Liver (tissue), 9 donors: ENCODE data around the gene RAPGEF1. TPM values are rescaled to one million over a fixed set of nuclear protein-coding genes. Genes with fewer than 3 reads are reported as not detected.

ENCODE experiments used
- DNase-seq: peaks from one replicate; pipeline ENCODE4 v3.0.0-alpha.2; 2017; ENCODE audit warnings: low spot score
- H3K27ac ChIP-seq, 2 donors: one replicate each; pipeline ENCODE4 v1.7.0; 2013; ENCODE audit warnings: inconsistent platforms in 2 of 2, low read length in 2 of 2, control low read depth in 1 of 2, low read depth in 1 of 2, mild to moderate bottlenecking in 1 of 2
- H3K27me3 ChIP-seq, 4 donors: one replicate each; pipeline versions ENCODE4 v1.6.1 to v1.7.0; 2013; ENCODE audit warnings: low read length in 3 of 4, inconsistent platforms in 1 of 4, mild to moderate bottlenecking in 1 of 4, moderate library complexity in 1 of 4; ENCODE audit not compliant: control insufficient read depth in 4 of 4, insufficient read depth in 4 of 4
- H3K36me3 ChIP-seq, 4 donors: one replicate each; pipeline versions ENCODE4 v1.6.1 to v1.7.0; 2013; ENCODE audit warnings: low read length in 3 of 4, mild to moderate bottlenecking in 3 of 4, low read depth in 1 of 4, moderate library complexity in 1 of 4; ENCODE audit not compliant: control insufficient read depth in 4 of 4, insufficient read depth in 3 of 4
- H3K4me1 ChIP-seq, 4 donors: one replicate each; pipeline versions ENCODE4 v1.6.1 to v1.7.0; 2013; ENCODE audit warnings: low read length in 3 of 4, mild to moderate bottlenecking in 3 of 4, moderate library complexity in 1 of 4; ENCODE audit not compliant: control insufficient read depth in 4 of 4, insufficient read depth in 4 of 4
- H3K4me3 ChIP-seq, 3 donors: one replicate each; pipeline versions ENCODE4 v1.6.1 to v1.7.0; 2013; ENCODE audit warnings: low read length in 3 of 3, control low read depth in 1 of 3, low read depth in 1 of 3, mild to moderate bottlenecking in 1 of 3
- H3K9ac ChIP-seq, 2 donors: one replicate each; pipeline ENCODE4 v1.7.0; 2013; ENCODE audit warnings: low read length in 2 of 2, mild to moderate bottlenecking in 2 of 2, moderate library complexity in 2 of 2, control low read depth in 1 of 2, low read depth in 1 of 2
- H3K9me3 ChIP-seq, 4 donors: one replicate each; pipeline versions ENCODE4 v1.6.1 to v1.7.0; 2013; ENCODE audit warnings: low read length in 3 of 4; ENCODE audit not compliant: control insufficient read depth in 4 of 4
- EGR1 ChIP-seq, 2 donors: IDR thresholded peaks; 2 replicates each; pipeline ENCODE4 v1.6.1; 2016 to 2018; ENCODE audit warnings: antibody characterized with exemption in 2 of 2, low read depth in 2 of 2
- FOXA1 ChIP-seq: IDR thresholded peaks from 2 replicates; pipeline ENCODE4 v1.6.1; 2016; ENCODE audit warnings: antibody characterized with exemption
- FOXA2 ChIP-seq: IDR thresholded peaks from 2 replicates; pipeline ENCODE4 v1.6.1; 2016; ENCODE audit warnings: antibody characterized with exemption
- GABPA ChIP-seq, 2 donors: IDR thresholded peaks in 1 of 2; conservative IDR thresholded peaks in 1 of 2; 2 replicates each; pipeline ENCODE4 v1.6.1; 2016; ENCODE audit warnings: antibody characterized with exemption in 2 of 2, mild to moderate bottlenecking in 1 of 2, moderate library complexity in 1 of 2
- HNF4A ChIP-seq, 2 donors: conservative IDR thresholded peaks; 2 replicates each; pipeline ENCODE4 v1.6.1; 2016; ENCODE audit warnings: antibody characterized with exemption in 2 of 2, mild to moderate bottlenecking in 2 of 2
- HNF4G ChIP-seq: IDR thresholded peaks from 2 replicates; pipeline ENCODE4 v1.6.1; 2016; ENCODE audit warnings: antibody characterized with exemption
- JUND ChIP-seq, 2 donors: IDR thresholded peaks; 2 replicates each; pipeline ENCODE4 v1.6.1; 2016; ENCODE audit warnings: antibody characterized with exemption in 2 of 2
- NR2F2 ChIP-seq: IDR thresholded peaks from 2 replicates; pipeline ENCODE4 v1.6.1; 2016; ENCODE audit warnings: antibody characterized with exemption
- RAD21 ChIP-seq, 2 donors: IDR thresholded peaks; 2 replicates each; pipeline ENCODE4 v1.6.1; 2016; ENCODE audit warnings: antibody characterized with exemption in 2 of 2, mild to moderate bottlenecking in 2 of 2
- RXRA ChIP-seq, 2 donors: IDR thresholded peaks; 2 replicates each; pipeline ENCODE4 v1.6.1; 2017 to 2018; ENCODE audit warnings: antibody characterized with exemption in 2 of 2, mild to moderate bottlenecking in 1 of 2
- SP1 ChIP-seq: IDR thresholded peaks from 2 replicates; pipeline ENCODE4 v1.6.1; 2018; ENCODE audit warnings: antibody characterized with exemption, mild to moderate bottlenecking
- TAF1 ChIP-seq: conservative IDR thresholded peaks from 2 replicates; pipeline ENCODE4 v1.6.1; 2016; ENCODE audit warnings: antibody characterized with exemption, mild to moderate bottlenecking
- YY1 ChIP-seq: IDR thresholded peaks from 2 replicates; pipeline ENCODE4 v1.6.1; 2016; ENCODE audit warnings: antibody characterized with exemption, mild to moderate bottlenecking
- WGBS: extraction: QIAGEN DNeasy Blood & Tissue Kit; methylation state at CpG from one replicate; pipeline ENCODE4 v1.1.7; 2013; 5-methylcytosine and 5-hydroxymethylcytosine counted together
- polyA plus RNA-seq, 2 donors: library from polyadenylated mRNA; stranded (reverse) in 1 of 2; unstranded in 1 of 2; fragments of 200-250 nt in 1 of 2; fragments of >200 nt in 1 of 2; fragmentation: Nextera tagmentation in 1 of 2; extraction: Ambion mirVana in 1 of 2; gene quantifications; one replicate each; pipeline versions ENCODE4 v1.2.1 to v1.2.3, GENCODE V29; 2013 to 2015
- total RNA-seq, 2 donors: library from RNA; depleted of rRNA; stranded (reverse); fragments of >200 nt; gene quantifications; one replicate each; pipeline ENCODE4 v1.2.3, GENCODE V29; 2014
- TF ChIP-seq, protein P1 (sequence below): fragments of 150-350 bp; IDR thresholded peaks from 2 replicates; pipeline ENCODE4 v1.5.1; 2017; ENCODE audit warnings: improper control_type of control experiment, low read depth, low read length; ENCODE audit not compliant: missing input control
- TF ChIP-seq, protein P2 (sequence below): IDR thresholded peaks from 2 replicates; pipeline ENCODE4 v1.6.1; 2016; ENCODE audit warnings: antibody characterized with exemption
- TF ChIP-seq, protein P3 (sequence below): IDR thresholded peaks from 2 replicates; pipeline ENCODE4 v1.6.1; 2016; ENCODE audit warnings: antibody characterized with exemption
- TF ChIP-seq, protein P4 (sequence below): IDR thresholded peaks from 2 replicates; pipeline ENCODE4 v1.6.1; 2016; ENCODE audit warnings: antibody characterized with exemption
- TF ChIP-seq, protein P5 (sequence below): IDR thresholded peaks from 2 replicates; pipeline ENCODE4 v1.6.1; 2016; ENCODE audit warnings: antibody characterized with exemption, mild to moderate bottlenecking
- donor health status: healthy.
- donor health status: healthy.
- donor health status: healthy.
- donor health status: healthy.
- donor health status: healthy.

RAPGEF1 gene
- total and polyA plus RNA-seq, 4 donors = 5.6 to 19.7 (median 16.8) TPM

DNA sequence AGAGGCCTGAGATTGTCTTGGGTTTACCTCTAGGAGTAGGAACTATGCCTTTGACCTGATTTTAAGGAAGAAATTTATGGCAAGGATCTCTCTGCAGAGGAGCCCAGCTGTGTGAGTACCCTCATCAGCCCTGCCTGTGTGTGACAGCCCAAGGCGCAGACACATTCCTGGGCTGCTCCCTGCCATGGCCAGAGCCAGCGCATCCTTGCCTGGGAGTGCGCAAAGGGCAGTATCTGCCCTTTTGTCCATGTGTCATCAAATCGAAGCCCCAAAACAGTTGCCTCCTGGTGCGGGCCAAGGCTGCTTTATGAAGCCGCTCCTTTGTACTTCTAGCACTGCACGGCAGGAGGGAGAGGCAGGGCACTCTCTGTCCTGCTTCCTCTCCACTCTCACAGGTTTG lies 142.6 kb downstream of the RAPGEF1 start:
- Histone ChIP-seq H3K27me3 (no peaks in the 10 kb centered on the region), H3K9ac (no peak overlapping the region), H3K36me3 (peaks cover 2 to 50% (median 25%) of the 10 kb centered on the region in 4 donors), H3K9me3 (no peaks in the 10 kb centered on the region), H3K4me3 (no peak overlapping the region), H3K4me1 (no peaks in the 10 kb centered on the region), H3K27ac (no peak overlapping the region)
- no peak for TF ChIP-seq FOXA1
- no peak for TF ChIP-seq SP1
- TF ChIP-seq, protein P1, sequence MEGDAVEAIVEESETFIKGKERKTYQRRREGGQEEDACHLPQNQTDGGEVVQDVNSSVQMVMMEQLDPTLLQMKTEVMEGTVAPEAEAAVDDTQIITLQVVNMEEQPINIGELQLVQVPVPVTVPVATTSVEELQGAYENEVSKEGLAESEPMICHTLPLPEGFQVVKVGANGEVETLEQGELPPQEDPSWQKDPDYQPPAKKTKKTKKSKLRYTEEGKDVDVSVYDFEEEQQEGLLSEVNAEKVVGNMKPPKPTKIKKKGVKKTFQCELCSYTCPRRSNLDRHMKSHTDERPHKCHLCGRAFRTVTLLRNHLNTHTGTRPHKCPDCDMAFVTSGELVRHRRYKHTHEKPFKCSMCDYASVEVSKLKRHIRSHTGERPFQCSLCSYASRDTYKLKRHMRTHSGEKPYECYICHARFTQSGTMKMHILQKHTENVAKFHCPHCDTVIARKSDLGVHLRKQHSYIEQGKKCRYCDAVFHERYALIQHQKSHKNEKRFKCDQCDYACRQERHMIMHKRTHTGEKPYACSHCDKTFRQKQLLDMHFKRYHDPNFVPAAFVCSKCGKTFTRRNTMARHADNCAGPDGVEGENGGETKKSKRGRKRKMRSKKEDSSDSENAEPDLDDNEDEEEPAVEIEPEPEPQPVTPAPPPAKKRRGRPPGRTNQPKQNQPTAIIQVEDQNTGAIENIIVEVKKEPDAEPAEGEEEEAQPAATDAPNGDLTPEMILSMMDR = no peak
- TF ChIP-seq, protein P2, sequence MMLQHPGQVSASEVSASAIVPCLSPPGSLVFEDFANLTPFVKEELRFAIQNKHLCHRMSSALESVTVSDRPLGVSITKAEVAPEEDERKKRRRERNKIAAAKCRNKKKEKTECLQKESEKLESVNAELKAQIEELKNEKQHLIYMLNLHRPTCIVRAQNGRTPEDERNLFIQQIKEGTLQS = no peak
- no peak for TF ChIP-seq NR2F2
- WGBS = 96% methylated on average over 7 of the region's 7 CpGs
- DNase-seq = no peak

DNA sequence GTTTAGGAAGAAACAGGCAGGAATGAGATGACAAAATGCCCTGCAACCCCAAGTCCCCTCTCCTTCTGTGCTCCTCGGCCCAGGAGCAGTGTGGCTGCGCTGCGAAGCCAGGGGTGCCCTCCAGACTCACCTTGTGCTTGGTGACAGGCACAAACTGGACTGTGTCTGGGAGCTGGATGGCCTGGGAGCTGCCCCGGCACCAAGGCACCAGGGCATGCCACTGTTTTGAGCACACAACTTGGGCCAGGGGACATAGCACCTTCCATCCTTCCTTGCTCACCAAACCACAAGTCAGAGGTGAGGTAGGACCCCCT lies 143.5 kb downstream of the RAPGEF1 start:
- Histone ChIP-seq H3K4me3 (no peak overlapping the region), H3K27ac (no peak overlapping the region), H3K4me1 (no peaks in the 10 kb centered on the region), H3K27me3 (no peaks in the 10 kb centered on the region), H3K9me3 (no peaks in the 10 kb centered on the region), H3K9ac (no peak overlapping the region), H3K36me3 (peaks cover 2 to 45% (median 24%) of the 10 kb centered on the region in 4 donors)
- DNase-seq = no peak
- WGBS = 97% methylated on average over 4 of the region's 4 CpGs
- TF ChIP-seq NR2F2 (no peak), HNF4A (conservative IDR thresholded peaks at IDR 0.05) (no peak), JUND (IDR thresholded peaks at IDR 0.05) (no peak), RAD21 (IDR thresholded peaks at IDR 0.05) (no peak), FOXA1 (no peak), TAF1 (no peak), GABPA (IDR thresholded peaks at IDR 0.05 in 1 of 2, conservative IDR thresholded peaks at IDR 0.05 in 1 of 2) (no peak), SP1 (no peak), FOXA2 (no peak), EGR1 (IDR thresholded peaks at IDR 0.05; ENCODE audit: low read depth in 2 of 2) (no peak), RXRA (IDR thresholded peaks at IDR 0.05) (no peak), HNF4G (no peak), YY1 (no peak)
- TF ChIP-seq, protein P3, sequence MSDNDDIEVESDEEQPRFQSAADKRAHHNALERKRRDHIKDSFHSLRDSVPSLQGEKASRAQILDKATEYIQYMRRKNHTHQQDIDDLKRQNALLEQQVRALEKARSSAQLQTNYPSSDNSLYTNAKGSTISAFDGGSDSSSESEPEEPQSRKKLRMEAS = no peak
- TF ChIP-seq, protein P1 = no peak
- TF ChIP-seq, protein P4, sequence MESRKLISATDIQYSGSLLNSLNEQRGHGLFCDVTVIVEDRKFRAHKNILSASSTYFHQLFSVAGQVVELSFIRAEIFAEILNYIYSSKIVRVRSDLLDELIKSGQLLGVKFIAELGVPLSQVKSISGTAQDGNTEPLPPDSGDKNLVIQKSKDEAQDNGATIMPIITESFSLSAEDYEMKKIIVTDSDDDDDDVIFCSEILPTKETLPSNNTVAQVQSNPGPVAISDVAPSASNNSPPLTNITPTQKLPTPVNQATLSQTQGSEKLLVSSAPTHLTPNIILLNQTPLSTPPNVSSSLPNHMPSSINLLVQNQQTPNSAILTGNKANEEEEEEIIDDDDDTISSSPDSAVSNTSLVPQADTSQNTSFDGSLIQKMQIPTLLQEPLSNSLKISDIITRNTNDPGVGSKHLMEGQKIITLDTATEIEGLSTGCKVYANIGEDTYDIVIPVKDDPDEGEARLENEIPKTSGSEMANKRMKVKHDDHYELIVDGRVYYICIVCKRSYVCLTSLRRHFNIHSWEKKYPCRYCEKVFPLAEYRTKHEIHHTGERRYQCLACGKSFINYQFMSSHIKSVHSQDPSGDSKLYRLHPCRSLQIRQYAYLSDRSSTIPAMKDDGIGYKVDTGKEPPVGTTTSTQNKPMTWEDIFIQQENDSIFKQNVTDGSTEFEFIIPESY = no peak
- TF ChIP-seq, protein P2 = no peak
- TF ChIP-seq, protein P5, sequence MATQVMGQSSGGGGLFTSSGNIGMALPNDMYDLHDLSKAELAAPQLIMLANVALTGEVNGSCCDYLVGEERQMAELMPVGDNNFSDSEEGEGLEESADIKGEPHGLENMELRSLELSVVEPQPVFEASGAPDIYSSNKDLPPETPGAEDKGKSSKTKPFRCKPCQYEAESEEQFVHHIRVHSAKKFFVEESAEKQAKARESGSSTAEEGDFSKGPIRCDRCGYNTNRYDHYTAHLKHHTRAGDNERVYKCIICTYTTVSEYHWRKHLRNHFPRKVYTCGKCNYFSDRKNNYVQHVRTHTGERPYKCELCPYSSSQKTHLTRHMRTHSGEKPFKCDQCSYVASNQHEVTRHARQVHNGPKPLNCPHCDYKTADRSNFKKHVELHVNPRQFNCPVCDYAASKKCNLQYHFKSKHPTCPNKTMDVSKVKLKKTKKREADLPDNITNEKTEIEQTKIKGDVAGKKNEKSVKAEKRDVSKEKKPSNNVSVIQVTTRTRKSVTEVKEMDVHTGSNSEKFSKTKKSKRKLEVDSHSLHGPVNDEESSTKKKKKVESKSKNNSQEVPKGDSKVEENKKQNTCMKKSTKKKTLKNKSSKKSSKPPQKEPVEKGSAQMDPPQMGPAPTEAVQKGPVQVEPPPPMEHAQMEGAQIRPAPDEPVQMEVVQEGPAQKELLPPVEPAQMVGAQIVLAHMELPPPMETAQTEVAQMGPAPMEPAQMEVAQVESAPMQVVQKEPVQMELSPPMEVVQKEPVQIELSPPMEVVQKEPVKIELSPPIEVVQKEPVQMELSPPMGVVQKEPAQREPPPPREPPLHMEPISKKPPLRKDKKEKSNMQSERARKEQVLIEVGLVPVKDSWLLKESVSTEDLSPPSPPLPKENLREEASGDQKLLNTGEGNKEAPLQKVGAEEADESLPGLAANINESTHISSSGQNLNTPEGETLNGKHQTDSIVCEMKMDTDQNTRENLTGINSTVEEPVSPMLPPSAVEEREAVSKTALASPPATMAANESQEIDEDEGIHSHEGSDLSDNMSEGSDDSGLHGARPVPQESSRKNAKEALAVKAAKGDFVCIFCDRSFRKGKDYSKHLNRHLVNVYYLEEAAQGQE = no peak
